Liver (tissue), 3 donors: ENCODE data around the gene APPBP2.

Experiments used
- ATF3 ChIP-seq: IDR thresholded peaks from 2 replicates; pipeline ENCODE4 v1.6.1; 2016; ENCODE audit warnings: antibody characterized with exemption
- CTCF ChIP-seq: fragments of 150-350 bp; IDR thresholded peaks from 2 replicates; pipeline ENCODE4 v1.5.1; 2017; ENCODE audit warnings: improper control_type of control experiment, low read depth, low read length; ENCODE audit not compliant: missing input control
- JUND ChIP-seq, 2 donors: IDR thresholded peaks; 2 replicates each; pipeline ENCODE4 v1.6.1; 2016; ENCODE audit warnings: antibody characterized with exemption in 2 of 2
- MAX ChIP-seq: IDR thresholded peaks from 2 replicates; pipeline ENCODE4 v1.6.1; 2016; ENCODE audit warnings: antibody characterized with exemption
- REST ChIP-seq: IDR thresholded peaks from 2 replicates; pipeline ENCODE4 v1.6.1; 2016; ENCODE audit warnings: antibody characterized with exemption, mild to moderate bottlenecking
- donor health status: healthy.
- donor health status: healthy.

- TF ChIP-seq CTCF = no peak
- TF ChIP-seq ATF3 = no peak
- no peak for TF ChIP-seq REST
- TF ChIP-seq MAX = no peak
- no peak for TF ChIP-seq JUND (IDR thresholded peaks at IDR 0.05)
Measured at GRCh38 chr17:60468371-60468770, 57.7 kb downstream of the APPBP2 start.
